ENCODE measurements around the gene SDR9C7.
"Not testable (repeated sequence)": the region's sequence is repeated elsewhere in the genome, so short reads cannot be mapped to it uniquely, and the experiment has no call there.

Gene SDR9C7

DNA sequence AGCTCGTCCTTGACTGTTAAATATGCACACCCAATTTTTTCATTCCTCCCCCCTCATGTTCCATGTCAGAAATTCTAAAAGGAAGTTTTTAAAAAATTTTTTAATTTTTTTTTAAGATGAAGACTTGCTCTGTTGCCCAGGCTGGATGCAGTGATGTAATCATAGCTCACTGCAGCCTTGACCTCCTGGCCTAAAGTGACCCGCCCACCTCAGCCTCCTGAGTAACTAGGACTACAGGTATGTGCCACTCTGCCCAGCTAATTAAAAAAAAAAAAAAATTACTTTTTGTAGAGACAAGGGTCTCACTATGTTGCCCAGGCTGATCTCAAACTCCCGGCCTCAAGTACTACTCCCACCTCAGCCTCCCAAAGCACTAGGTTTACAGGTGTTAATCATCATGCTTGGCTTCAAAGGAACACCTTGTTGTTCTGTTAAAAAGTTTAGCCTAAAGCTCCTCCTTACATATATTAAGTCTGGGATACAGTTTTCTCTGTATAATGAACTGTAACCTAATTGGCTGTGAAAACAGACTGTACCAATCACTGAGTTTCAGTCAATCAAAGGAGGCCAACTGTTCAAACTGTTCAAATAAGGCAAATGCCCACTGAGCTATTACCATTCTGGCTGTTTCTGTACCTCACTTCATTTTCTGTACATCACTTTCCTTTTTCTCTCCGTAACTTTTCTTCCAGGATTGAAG is 17.8 kb downstream of the SDR9C7 start:
- no peak for DNase-seq (ENCODE audit: low read depth in 2 of 2)

GRCh38 chr12:56914724-56915123 is 19.5 kb downstream of the SDR9C7 start:
- no peak for DNase-seq (ENCODE audit: low read depth in 2 of 2)

GRCh38 chr12:56914256-56914655 is 20.0 kb downstream of the SDR9C7 start:
- DNase-seq (ENCODE audit: low read depth in 2 of 2): no peak

GRCh38 chr12:56909403-56909802 is 24.8 kb downstream of the SDR9C7 start:
- not testable (repeated sequence) for DNase-seq (ENCODE audit: low read depth in 2 of 2)

DNA sequence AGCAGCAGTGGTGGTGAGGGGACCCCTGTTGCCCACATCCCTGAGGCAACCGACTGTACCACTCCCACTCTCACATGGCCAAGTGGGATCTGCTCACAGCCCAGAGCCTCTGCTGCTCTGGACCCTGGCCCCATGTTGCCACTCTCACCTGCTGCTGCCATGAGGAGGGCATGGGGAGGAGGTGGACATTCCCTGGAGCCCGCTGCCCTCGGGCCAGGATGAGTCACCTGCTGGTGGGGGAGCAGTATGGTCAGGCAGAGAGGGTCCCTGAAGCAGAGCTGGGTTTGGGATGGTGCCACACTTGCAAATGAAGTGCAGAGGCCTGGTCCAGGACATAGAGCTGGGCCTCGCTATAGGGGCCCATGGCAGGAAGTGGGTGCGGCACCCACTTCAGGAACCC is 26.1 kb downstream of the SDR9C7 start:
- DNase-seq (ENCODE audit: low read depth in 2 of 2): no peak

DNA sequence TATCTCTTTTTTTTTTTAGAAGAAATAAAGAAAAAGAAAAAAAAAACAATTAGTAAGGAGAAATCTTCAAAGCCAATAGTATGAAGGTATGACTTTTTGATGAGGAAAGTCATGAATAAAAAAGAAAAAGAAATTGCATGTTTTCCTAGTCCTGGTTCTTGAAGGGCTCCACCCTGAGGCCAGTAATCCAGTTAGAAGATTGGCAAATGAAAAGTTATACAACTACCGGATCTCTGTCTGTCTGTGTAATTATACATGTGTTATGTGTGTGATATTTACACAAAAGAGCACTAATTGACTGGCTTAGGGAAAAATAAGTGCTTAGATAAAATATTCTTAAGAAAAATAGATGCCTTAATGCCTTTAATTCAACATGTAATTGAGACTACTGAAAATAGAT is 28.4 kb downstream of the SDR9C7 start:
- DNase-seq (ENCODE audit: low read depth in 2 of 2): no peak

DNA sequence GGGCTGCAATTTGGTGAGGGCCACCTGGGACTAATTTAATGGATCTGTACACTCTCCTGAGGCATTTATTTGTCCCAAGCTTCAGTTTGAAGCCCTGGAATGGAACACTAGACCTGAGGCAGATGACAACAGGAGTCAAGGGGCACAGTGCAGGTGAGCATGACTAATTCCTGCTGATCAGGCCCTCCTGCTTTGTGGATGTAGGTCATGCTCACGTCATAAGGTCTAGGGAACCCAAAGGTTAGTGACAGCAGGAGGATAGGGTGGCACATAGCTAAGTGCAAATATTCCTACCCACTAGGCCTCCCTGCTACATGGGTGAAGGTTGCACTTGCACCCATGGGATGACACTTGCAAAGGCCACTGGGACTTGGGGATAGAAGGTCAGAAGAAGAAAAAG is 30.8 kb downstream of the SDR9C7 start:
- no peak for DNase-seq (ENCODE audit: low read depth in 2 of 2)

GRCh38 chr12:56901313-56901712 is 32.9 kb downstream of the SDR9C7 start:
- not testable (repeated sequence) for DNase-seq (ENCODE audit: low read depth in 2 of 2)

- DNase-seq (ENCODE audit: low read depth in 2 of 2): no peak
These were observed 33.6 kb downstream of the SDR9C7 start for GRCh38 chr12:56900583-56900982.

DNA sequence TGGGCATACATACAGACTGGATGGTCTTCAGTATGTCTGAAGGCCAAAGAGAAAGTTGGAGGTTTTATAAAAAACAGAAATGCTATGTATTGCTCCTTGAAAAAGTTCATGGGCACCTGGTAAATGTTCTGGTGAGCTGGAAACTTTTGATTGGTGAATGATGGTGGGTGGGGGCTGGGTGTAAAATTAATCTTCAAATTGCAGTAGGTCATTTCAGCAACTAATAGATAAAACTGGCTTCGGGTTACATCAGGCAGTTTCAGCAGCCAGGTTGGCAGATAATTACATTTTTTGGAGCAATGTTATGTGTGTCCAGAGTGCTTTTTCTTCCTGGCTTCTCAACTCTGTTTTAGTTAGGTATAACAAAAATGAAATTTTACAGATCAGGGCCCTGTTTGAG is 35.3 kb downstream of the SDR9C7 start:
- DNase-seq (ENCODE audit: low read depth in 2 of 2): no peak

- no peak for DNase-seq (ENCODE audit: low read depth in 2 of 2)
These were observed 36.3 kb downstream of the SDR9C7 start for GRCh38 chr12:56897844-56898361.

GRCh38 chr12:56896082-56896481 is 38.1 kb downstream of the SDR9C7 start:
- no peak for DNase-seq (ENCODE audit: low read depth in 2 of 2)

- no peak for DNase-seq (ENCODE audit: low read depth in 2 of 2)
These were observed 39.4 kb downstream of the SDR9C7 start for GRCh38 chr12:56894698-56895368.

GRCh38 chr12:56891885-56892284 is 42.3 kb downstream of the SDR9C7 start:
- not testable (repeated sequence) for DNase-seq (ENCODE audit: low read depth in 2 of 2)

DNA sequence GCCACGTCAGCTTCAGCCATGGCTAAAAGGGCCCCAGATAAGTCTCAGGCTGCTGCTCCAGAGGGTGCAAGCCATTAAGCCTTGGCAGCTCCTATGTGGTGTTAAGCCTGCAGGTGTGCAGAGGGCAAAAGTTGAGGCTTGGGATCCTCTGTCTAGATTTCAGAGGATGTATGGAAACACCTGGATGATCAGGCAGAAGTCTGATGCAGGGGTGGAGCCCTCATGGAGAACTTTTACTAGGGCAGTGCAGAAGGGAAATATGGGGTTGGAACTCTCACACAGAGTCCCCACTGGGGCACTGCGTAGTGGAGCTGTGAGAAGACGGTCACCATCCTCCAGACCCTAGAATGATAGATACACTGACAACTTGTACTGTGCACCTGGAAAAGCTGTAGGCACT is 47.9 kb downstream of the SDR9C7 start:
- DNase-seq (ENCODE audit: low read depth in 2 of 2): no peak

- DNase-seq (ENCODE audit: low read depth in 2 of 2): no peak
These were observed 48.9 kb downstream of the SDR9C7 start for GRCh38 chr12:56885316-56885715.

- no peak for DNase-seq (ENCODE audit: low read depth in 2 of 2)
These were observed 49.8 kb downstream of the SDR9C7 start for GRCh38 chr12:56884421-56884820.

- not testable (repeated sequence) for DNase-seq (ENCODE audit: low read depth in 2 of 2)
These were observed 51.8 kb downstream of the SDR9C7 start for GRCh38 chr12:56882407-56882806.

DNA sequence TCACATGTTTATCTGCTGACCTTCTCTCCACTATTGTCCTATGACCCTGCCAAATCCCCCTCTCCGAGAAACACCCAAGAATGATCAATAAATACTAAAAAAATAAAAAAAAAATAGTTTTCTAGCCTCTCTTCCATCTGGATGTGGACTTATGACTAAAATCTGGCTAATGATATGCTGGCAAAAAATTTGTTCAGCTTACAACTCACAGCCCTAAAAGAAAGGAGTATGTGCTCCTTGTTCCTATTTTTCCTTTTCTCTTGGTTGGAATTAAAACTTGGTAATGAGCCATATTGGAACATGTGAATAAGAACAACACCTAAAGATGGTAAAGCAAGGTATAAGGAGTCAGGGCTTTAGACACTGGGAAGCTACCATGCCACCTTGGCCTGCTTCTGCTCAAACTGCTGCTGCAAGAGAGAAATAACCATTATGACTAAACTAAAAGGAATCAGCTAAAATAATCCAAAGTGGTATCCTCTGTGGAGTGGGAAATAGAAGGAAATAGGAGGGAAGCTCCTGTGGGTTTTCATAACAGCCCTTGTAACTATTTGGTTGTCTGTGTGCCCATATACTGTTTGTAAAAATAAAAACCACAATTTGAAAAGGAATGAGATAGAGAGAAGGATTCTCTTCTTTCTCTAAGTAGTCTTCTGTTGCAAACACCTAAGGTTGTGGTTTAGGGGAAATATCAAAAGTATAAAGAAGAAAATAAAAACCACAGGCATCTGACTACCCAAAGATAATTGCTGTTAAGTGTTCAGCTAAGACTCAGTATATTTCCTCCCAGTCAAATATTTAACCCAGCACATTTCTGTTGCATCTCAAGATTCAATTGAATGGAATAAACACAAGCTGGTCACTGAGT is 53.8 kb downstream of the SDR9C7 start:
- no peak for DNase-seq (ENCODE audit: low read depth in 2 of 2)

GRCh38 chr12:56879240-56880124 is 54.7 kb downstream of the SDR9C7 start:
- DNase-seq (ENCODE audit: low read depth in 2 of 2): not testable (repeated sequence)

- no peak for DNase-seq (ENCODE audit: low read depth in 2 of 2)
These were observed 56.2 kb downstream of the SDR9C7 start for GRCh38 chr12:56878010-56878339.

All from stimulated activated CD8-positive, alpha-beta memory T cell treated with anti-CD3 and anti-CD28 coated beads, Interleukin-7, amount 100 ng/mL, for 4 hours (primary cell).